NCI-H2107 treated with DMSO at 0.1 percent for 48 hours (cell line): ENCODE measurements around the gene PRKCA.
"Not testable (repeated sequence)": the region's sequence is repeated elsewhere in the genome, so short reads cannot be mapped to it uniquely, and the experiment has no call there.

ENCODE experiments used
- DNase-seq: peaks from one replicate; lab custom pipeline; 2025; ENCODE audit not compliant: unreplicated experiment; lab: John Stamatoyannopoulos, UW

The PRKCA gene

GRCh38 chr17:66379544-66379943, 77.1 kb downstream of the PRKCA start:
- no peak for DNase-seq

- no peak for DNase-seq
Measured at GRCh38 chr17:66379996-66380395, 77.6 kb downstream of the PRKCA start.

GRCh38 chr17:66381701-66382362, 79.4 kb downstream of the PRKCA start:
- DNase-seq = no peak

- DNase-seq = no peak
Measured at GRCh38 chr17:66383333-66383732, 80.9 kb downstream of the PRKCA start.

GRCh38 chr17:66386498-66387351, 84.3 kb downstream of the PRKCA start:
- no peak for DNase-seq

GRCh38 chr17:66387392-66387981, 85.1 kb downstream of the PRKCA start:
- DNase-seq = no peak

GRCh38 chr17:66392783-66393437, 90.5 kb downstream of the PRKCA start:
- no peak for DNase-seq

GRCh38 chr17:66395961-66396360, 93.5 kb downstream of the PRKCA start:
- no peak for DNase-seq

GRCh38 chr17:66397486-66397885, 95.1 kb downstream of the PRKCA start:
- DNase-seq = no peak

- DNase-seq = no peak
Measured at GRCh38 chr17:66398059-66398458, 95.6 kb downstream of the PRKCA start.

GRCh38 chr17:66398617-66399016, 96.2 kb downstream of the PRKCA start:
- DNase-seq = no peak

- no peak for DNase-seq
Measured at GRCh38 chr17:66399441-66399840, 97.0 kb downstream of the PRKCA start.

- DNase-seq = not testable (repeated sequence)
Measured at GRCh38 chr17:66400041-66400688, 97.8 kb downstream of the PRKCA start.

GRCh38 chr17:66400698-66401097, 98.3 kb downstream of the PRKCA start:
- DNase-seq = no peak

- DNase-seq = no peak
Measured at GRCh38 chr17:66401364-66401763, 99.0 kb downstream of the PRKCA start.

- no peak for DNase-seq
Measured at GRCh38 chr17:66403846-66404556, 101.6 kb downstream of the PRKCA start.

GRCh38 chr17:66405836-66406677, 103.6 kb downstream of the PRKCA start:
- no peak for DNase-seq

- DNase-seq = no peak
Measured at GRCh38 chr17:66406701-66407644, 104.6 kb downstream of the PRKCA start.
